HUES6 (cell line): ENCODE data around the gene SYCE1L.
"Not testable (repeated sequence)": the region's sequence is repeated elsewhere in the genome, so short reads cannot be mapped to it uniquely, and the experiment has no call there.

Experiments used
- H3K27ac ChIP-seq: 2 replicates; pipeline ENCODE4 v1.7.0; 2013; ENCODE audit warnings: low read depth, mild to moderate bottlenecking, low read length, inconsistent platforms
- H3K27me3 ChIP-seq: 2 replicates; pipeline ENCODE4 v1.6.1; 2013; ENCODE audit warnings: low read length; ENCODE audit not compliant: control insufficient read depth, insufficient read depth
- H3K36me3 ChIP-seq: 2 replicates; pipeline ENCODE4 v1.6.1; 2013; ENCODE audit warnings: low read length; ENCODE audit not compliant: control insufficient read depth, insufficient read depth
- H3K4me1 ChIP-seq: 2 replicates; pipeline ENCODE4 v1.6.1; 2013; ENCODE audit warnings: low read length; ENCODE audit not compliant: control insufficient read depth, insufficient read depth
- H3K4me3 ChIP-seq: 2 replicates; pipeline ENCODE4 v1.5.1; 2013; ENCODE audit warnings: low read depth, low read length
- H3K9ac ChIP-seq: one replicate; pipeline ENCODE4 v1.6.1; 2013; ENCODE audit warnings: mild to moderate bottlenecking, low read length
- H3K9me3 ChIP-seq: 2 replicates; pipeline ENCODE4 v1.6.1; 2013; ENCODE audit warnings: low read depth, low read length; ENCODE audit not compliant: control insufficient read depth, insufficient read depth

SYCE1L gene

GRCh38 chr16:77223184-77223583 is 24.0 kb downstream of the SYCE1L start:
- Histone ChIP-seq H3K27ac (no peak overlapping the region), H3K27me3 (no peaks in the 10 kb centered on the region), H3K4me3 (no peak overlapping the region), H3K36me3 (no peaks in the 10 kb centered on the region), H3K9ac (no peak overlapping the region), H3K9me3 (no peaks in the 10 kb centered on the region), H3K4me1 (0 out of 2 replicates have a peak, but pooled peaks cover 4% of the 10 kb centered on the region)

DNA sequence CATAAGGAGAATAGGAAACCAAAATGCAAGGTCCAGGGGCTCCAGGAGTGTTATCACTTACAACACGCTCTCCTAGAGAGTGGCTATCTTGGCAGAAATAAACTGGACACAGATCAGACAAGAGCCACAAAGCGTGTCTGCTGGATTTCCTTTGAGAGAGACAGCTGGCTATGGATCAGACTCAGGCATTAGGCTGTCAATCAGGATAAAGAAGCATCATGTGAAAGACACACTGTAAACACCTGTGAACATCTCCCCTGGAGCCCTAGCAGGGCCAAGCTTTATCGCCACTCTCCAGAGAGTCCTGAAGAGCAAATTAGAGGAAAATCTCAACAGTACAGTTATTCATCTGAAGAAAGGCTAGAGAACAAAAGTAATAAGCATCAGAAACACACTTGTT is 26.0 kb downstream of the SYCE1L start:
- no peak overlapping the region for H3K27ac ChIP-seq
- H3K36me3 ChIP-seq: no peaks in the 10 kb centered on the region
- H3K9ac ChIP-seq: no peak overlapping the region
- H3K4me3 ChIP-seq: no peak overlapping the region
- 0 out of 2 replicates have a peak, but pooled peaks cover 4% of the 10 kb centered on the region for H3K4me1 ChIP-seq
- no peaks in the 10 kb centered on the region for H3K9me3 ChIP-seq
- no peaks in the 10 kb centered on the region for H3K27me3 ChIP-seq

DNA sequence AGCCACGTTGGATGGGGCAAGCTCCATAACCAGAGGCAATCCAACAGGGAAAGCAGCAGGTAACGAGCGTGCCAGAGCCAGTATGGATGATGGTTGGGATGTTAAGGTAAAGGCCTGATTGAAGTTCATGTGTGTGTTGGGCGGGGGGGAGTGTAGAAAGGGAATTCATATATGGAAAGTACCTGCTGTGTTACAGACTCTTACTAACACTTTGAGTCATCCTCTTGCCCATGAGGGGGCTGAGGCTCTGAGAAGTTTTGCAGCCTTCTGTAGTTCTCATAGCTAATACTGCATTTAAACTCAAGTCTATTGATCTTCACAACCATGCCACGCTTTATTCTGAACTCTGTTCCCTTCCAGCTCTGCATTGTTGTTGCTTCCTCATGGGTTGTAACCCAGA is 28.5 kb downstream of the SYCE1L start:
- no peak overlapping the region for H3K4me3 ChIP-seq
- no peaks in the 10 kb centered on the region for H3K36me3 ChIP-seq
- no peak overlapping the region for H3K9ac ChIP-seq
- no peak overlapping the region for H3K27ac ChIP-seq
- H3K4me1 ChIP-seq: no peaks in the 10 kb centered on the region
- H3K27me3 ChIP-seq: no peaks in the 10 kb centered on the region
- H3K9me3 ChIP-seq: no peaks in the 10 kb centered on the region

- no peak overlapping the region for H3K4me3 ChIP-seq
- H3K27me3 ChIP-seq: no peaks in the 10 kb centered on the region
- H3K9ac ChIP-seq: no peak overlapping the region
- H3K4me1 ChIP-seq: peaks cover 4% of the 10 kb centered on the region
- no peak overlapping the region for H3K27ac ChIP-seq
- H3K36me3 ChIP-seq: no peaks in the 10 kb centered on the region
- H3K9me3 ChIP-seq: no peaks in the 10 kb centered on the region
These were observed 31.8 kb downstream of the SYCE1L start for GRCh38 chr16:77231047-77231446.

DNA sequence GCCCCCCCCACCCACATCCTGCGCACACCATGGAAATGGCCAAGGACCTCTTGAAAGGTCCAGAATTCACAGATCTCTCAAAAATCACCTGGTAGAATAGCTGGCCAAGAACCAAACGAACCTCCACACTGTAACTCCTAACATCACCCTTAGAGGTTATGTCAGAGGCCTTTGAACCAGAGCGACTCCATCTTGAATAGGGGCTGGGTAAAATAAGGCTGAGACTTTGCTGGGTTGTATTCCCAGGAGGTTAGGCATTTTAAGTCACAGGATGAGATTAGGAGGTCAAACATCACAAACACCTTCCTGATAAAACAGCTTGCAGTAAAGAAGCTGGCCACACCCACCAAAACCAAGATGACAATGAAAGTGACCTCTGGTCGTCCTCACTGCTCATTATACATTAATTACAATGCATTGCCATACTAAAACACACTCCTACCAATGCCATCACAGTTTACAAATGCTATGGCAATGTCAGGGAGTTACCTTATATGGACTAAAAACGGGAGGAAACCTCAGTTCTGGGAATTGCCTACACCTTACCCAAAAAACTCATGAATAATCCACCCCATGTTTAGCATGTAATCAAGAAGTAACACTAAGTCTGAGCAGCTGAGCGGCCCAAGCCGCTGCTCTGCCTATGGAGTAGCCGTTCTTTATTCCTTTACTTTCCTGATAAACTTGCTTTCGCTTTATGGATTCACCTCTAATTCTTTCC is 34.8 kb downstream of the SYCE1L start:
- no peak overlapping the region for H3K27ac ChIP-seq
- H3K36me3 ChIP-seq: no peaks in the 10 kb centered on the region
- H3K9me3 ChIP-seq: no peaks in the 10 kb centered on the region
- no peak overlapping the region for H3K4me3 ChIP-seq
- H3K4me1 ChIP-seq: peaks cover 24% of the 10 kb centered on the region
- H3K9ac ChIP-seq: no peak overlapping the region
- 0 out of 2 replicates have a peak, but pooled peaks cover 5% of the 10 kb centered on the region for H3K27me3 ChIP-seq

- no peaks in the 10 kb centered on the region for H3K9me3 ChIP-seq
- H3K4me1 ChIP-seq: peaks cover 29% of the 10 kb centered on the region
- no peak overlapping the region; the same call in 1 of the 2 replicates for H3K4me3 ChIP-seq
- 0 out of 2 replicates have a peak, but pooled peaks cover 5% of the 10 kb centered on the region for H3K27me3 ChIP-seq
- no peak overlapping the region for H3K9ac ChIP-seq
- H3K27ac ChIP-seq: no peak overlapping the region
- H3K36me3 ChIP-seq: no peaks in the 10 kb centered on the region
These were observed 35.4 kb downstream of the SYCE1L start for GRCh38 chr16:77234611-77235010.

- H3K9ac ChIP-seq: no peak overlapping the region
- peaks cover 29% of the 10 kb centered on the region for H3K4me1 ChIP-seq
- H3K4me3 ChIP-seq: no peak overlapping the region
- H3K27ac ChIP-seq: no peak overlapping the region
- H3K36me3 ChIP-seq: no peaks in the 10 kb centered on the region
- 0 out of 2 replicates have a peak, but pooled peaks cover 5% of the 10 kb centered on the region for H3K27me3 ChIP-seq
- H3K9me3 ChIP-seq: no peaks in the 10 kb centered on the region
These were observed 36.9 kb downstream of the SYCE1L start for GRCh38 chr16:77236063-77236511.

- Histone ChIP-seq H3K4me1 (peaks cover 29% of the 10 kb centered on the region), H3K36me3 (no peaks in the 10 kb centered on the region), H3K27ac (no peak overlapping the region), H3K27me3 (0 out of 2 replicates have a peak, but pooled peaks cover 5% of the 10 kb centered on the region), H3K9ac (no peak overlapping the region), H3K9me3 (no peaks in the 10 kb centered on the region), H3K4me3 (no peak overlapping the region)
These were observed 39.4 kb downstream of the SYCE1L start for GRCh38 chr16:77238593-77238992.

- H3K27ac ChIP-seq, H3K36me3 ChIP-seq, H3K27me3 ChIP-seq, H3K4me3 ChIP-seq, H3K9me3 ChIP-seq, H3K9ac ChIP-seq: not testable (repeated sequence)
- peaks cover 20% of the 10 kb centered on the region for H3K4me1 ChIP-seq
These were observed 43.3 kb downstream of the SYCE1L start for GRCh38 chr16:77242471-77242870.

DNA sequence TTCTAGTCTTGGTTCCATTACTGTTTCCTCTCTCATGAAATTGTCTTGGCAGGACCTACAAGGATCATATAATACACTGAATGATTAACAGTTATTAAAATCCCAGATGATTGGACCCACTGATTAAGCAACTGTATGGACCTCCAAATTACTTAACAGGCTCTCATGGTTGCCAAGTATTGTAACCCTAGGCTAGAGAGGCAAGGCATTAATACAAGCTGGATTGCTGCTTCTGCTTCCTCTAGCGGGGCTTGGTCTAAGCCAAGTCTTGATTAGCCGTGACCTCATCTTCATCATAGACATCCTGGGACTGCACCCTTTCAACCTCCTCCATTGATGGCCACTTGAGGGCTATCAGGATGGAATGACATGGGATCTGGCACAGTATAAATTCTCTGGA is 46.9 kb downstream of the SYCE1L start:
- no peaks in the 10 kb centered on the region for H3K27me3 ChIP-seq
- H3K4me3 ChIP-seq: no peak overlapping the region
- no peaks in the 10 kb centered on the region for H3K36me3 ChIP-seq
- no peak overlapping the region for H3K27ac ChIP-seq
- H3K9ac ChIP-seq: no peak overlapping the region
- H3K4me1 ChIP-seq: no peaks in the 10 kb centered on the region
- H3K9me3 ChIP-seq: no peaks in the 10 kb centered on the region

GRCh38 chr16:77250400-77250799 is 51.2 kb downstream of the SYCE1L start:
- Histone ChIP-seq H3K36me3 (no peaks in the 10 kb centered on the region), H3K9ac (no peak overlapping the region), H3K9me3 (no peaks in the 10 kb centered on the region), H3K27me3 (no peaks in the 10 kb centered on the region), H3K4me1 (no peaks in the 10 kb centered on the region), H3K4me3 (no peak overlapping the region), H3K27ac (no peak overlapping the region)
